A549 (cell line): ENCODE data around the gene TPRKB.

ENCODE experiments used
- NPAS2 ChIP-seq: fragments of 250-450 bp; sonication (Bioruptor Pico); IDR thresholded peaks from 2 replicates; pipeline ENCODE4 v1.8.0; 2022; ENCODE audit warnings: mild to moderate bottlenecking, moderate library complexity, borderline replicate concordance
- POLR2A ChIP-seq: IDR thresholded peaks from 2 replicates; pipeline ENCODE4 v1.6.1; 2012; ENCODE audit warnings: mild to moderate bottlenecking, low read length
- RFX5 ChIP-seq: fragments of 450-650 bp; IDR thresholded peaks from 2 replicates; pipeline ENCODE4 v1.7.1; 2014; ENCODE audit warnings: antibody characterized with exemption, mild to moderate bottlenecking, moderate library complexity

DNA sequence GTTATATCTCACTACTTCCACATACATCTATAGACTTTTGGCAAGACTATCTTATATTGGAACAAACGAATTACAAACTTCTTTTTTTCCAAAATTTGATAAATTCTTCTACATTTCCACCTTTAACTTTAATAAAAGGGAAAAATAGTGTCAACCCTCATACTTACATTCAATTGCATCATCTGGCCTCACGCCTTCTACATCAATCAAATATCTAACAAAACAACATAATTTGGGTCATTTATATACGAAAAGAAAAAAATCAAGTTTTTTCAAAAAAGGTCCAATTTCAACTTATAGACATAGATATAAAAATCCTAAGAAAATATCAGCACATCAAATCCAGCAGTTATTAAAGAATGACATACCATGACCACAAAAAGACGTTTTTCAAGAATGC is 29.8 kb upstream of the TPRKB start:
- TF ChIP-seq POLR2A (no peak), RFX5 (no peak), NPAS2 (no peak)
